AG09309 (cell line): ENCODE measurements around the gene CMC2.

ENCODE experiments used
- DNase-seq: peaks from one replicate; pipeline ENCODE4 v3.0.0-alpha.2; 2010; ENCODE audit warnings: low read depth
- H3K4me3 ChIP-seq: 2 replicates; pipeline ENCODE4 v1.5.1; 2011; ENCODE audit warnings: mild to moderate bottlenecking, low read depth, low read length, moderate library complexity; ENCODE audit not compliant: control insufficient read depth
- CTCF ChIP-seq: IDR thresholded peaks from 2 replicates; pipeline ENCODE4 v1.5.1; 2011; ENCODE audit warnings: mild to moderate bottlenecking, low read depth, low read length, inconsistent platforms; ENCODE audit not compliant: insufficient read depth, control insufficient read depth; ENCODE audit errors: missing control alignments

The CMC2 gene

GRCh38 chr16:81014672-81015071 lies 8.0 kb upstream of the CMC2 start:
- no peak for DNase-seq
- TF ChIP-seq CTCF: no peak
- no peak overlapping the region for H3K4me3 ChIP-seq

GRCh38 chr16:81012974-81013373 lies 6.3 kb upstream of the CMC2 start:
- TF ChIP-seq CTCF: no peak
- H3K4me3 ChIP-seq: no peak overlapping the region
- no peak for DNase-seq

- TF ChIP-seq CTCF: no peak
- H3K4me3 ChIP-seq: peak overlapping the region; percentile 94
Measured at GRCh38 chr16:81008505-81008789, 1.8 kb upstream of the CMC2 start.

GRCh38 chr16:81006211-81006812 lies 373 bp downstream of the CMC2 start:
- TF ChIP-seq CTCF: no peak
- DNase-seq: no peak
- H3K4me3 ChIP-seq: peak overlapping the region; percentile 94

More at GRCh38 chr16:81008505-81008789, 1.8 kb upstream of the CMC2 start:
- DNase-seq: no peak

- no peak for TF ChIP-seq CTCF
- no peak for DNase-seq
- peak overlapping the region; percentile 94 for H3K4me3 ChIP-seq
Measured at GRCh38 chr16:81005610-81006161, 999 bp downstream of the CMC2 start.

GRCh38 chr16:81004646-81005353 lies 1.9 kb downstream of the CMC2 start:
- peak; percentile 21 for DNase-seq
- peak; percentile 48 for TF ChIP-seq CTCF
- no peak overlapping the region; the same call in 1 of the 2 replicates for H3K4me3 ChIP-seq
